GM21576 (cell line): ENCODE results near the gene MYO1G.
"Not testable (repeated sequence)": the region's sequence is repeated elsewhere in the genome, so short reads cannot be mapped to it uniquely, and the experiment has no call there.

ENCODE experiments used
- ATAC-seq: cut with Tn5 transposase; IDR thresholded peaks from one replicate; pipeline ENCODE4 v1.9.1; 2021; ENCODE audit warnings: mild to moderate bottlenecking, moderate library complexity; ENCODE audit not compliant: unreplicated experiment

The MYO1G gene

DNA sequence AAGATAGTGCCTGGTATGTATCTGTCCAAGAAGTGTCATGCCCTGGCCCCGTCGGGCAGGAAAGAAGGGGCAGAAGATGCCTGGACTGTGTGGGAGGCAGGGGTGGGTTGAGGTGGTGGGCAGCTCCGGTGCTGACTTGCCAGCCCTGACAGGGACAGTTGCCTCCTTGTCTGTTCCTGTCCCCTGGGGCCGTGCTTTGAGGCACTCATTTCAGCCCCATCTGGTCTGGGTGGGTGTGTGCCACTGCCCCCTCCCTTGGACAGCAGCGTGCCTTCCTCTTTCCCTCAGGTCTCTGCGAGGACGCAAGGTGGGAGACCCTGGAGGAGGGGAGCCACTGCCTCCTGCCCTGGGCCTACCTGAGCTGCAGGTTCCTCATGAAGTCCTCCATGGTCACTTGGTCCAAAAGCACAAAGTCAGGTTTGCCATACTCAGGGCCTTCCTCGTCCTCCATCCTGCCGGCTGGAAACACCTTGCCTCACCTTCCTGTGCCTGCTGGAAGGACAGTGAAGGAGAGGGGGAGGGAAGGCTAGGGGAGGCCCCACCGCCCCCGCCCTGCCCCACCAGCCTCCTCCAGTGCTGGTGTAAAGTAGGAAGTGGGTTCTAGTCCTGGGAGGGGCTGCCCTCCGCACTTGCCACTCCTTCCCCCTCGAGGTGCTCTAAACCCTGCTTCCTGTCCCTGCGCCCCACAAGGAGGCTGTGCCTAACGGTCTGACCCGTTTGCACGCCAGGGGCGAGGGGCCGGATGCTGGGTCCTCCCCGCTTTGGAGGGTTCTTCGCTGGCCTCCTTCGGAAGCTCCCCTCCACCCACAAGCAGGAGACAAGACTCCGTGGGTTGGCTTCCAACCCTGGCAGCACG is at the start of gene MYO1G:
MYO1G (minus strand) TSS at position 505 of the 856 bp plus-strand sequence; CDS start at position 451, 54 bp downstream.
- peak; percentile 56 for ATAC-seq

DNA sequence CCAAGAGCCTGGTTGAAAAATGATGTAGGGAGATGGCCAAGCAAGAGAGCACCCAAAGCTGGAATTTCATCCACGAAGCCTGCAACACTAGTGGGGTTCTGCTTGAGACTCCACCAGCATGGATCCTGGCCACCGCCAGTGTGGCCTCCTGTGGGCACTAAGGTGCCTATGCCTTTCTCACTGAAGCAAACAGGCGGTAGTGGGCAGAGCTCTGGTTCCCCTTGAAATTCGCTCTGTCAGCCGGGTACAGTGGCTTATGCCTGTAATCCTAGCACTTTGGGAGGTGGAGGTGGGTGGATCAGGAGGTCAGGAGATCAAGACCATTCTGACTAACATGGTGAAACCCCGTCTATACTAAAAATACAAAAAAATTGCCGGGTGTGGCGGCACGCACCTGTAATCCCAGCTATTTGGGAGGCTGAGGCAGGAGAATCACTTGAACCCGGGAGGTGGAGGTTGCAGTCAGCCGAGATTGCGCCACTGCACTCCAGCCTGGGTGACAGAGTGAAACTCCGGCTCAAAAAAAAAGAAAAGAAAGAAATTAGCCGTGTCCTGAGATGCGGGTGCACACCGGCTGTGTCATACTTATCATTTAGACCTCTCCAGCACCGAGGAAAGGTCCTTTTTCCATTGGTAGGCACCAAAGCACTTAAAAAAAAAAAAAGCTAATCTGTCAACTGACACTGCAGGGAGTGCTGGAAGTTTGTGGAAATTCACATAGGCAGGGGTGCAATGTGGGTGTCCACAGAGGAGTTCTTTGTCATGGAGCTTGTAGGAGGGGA is 49.5 kb upstream of the MYO1G start:
- no peak for ATAC-seq

DNA sequence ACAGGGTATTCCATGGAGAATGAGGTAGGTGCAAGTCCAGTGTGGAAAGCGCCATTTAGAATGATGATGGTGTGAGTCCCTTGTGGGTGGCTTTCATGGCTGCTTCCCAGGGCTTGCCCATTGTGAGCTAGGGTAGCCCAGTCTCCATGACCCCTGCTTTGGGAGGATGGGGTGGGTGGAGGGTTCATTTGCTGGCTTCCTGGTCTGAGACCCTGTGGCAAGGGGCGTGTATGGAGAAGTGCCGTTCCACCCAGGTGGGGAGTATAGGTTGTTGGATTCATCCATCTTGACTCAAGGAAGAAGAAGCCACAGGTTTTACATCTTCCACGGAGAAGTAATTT is 48.9 kb upstream of the MYO1G start:
- no peak for ATAC-seq

DNA sequence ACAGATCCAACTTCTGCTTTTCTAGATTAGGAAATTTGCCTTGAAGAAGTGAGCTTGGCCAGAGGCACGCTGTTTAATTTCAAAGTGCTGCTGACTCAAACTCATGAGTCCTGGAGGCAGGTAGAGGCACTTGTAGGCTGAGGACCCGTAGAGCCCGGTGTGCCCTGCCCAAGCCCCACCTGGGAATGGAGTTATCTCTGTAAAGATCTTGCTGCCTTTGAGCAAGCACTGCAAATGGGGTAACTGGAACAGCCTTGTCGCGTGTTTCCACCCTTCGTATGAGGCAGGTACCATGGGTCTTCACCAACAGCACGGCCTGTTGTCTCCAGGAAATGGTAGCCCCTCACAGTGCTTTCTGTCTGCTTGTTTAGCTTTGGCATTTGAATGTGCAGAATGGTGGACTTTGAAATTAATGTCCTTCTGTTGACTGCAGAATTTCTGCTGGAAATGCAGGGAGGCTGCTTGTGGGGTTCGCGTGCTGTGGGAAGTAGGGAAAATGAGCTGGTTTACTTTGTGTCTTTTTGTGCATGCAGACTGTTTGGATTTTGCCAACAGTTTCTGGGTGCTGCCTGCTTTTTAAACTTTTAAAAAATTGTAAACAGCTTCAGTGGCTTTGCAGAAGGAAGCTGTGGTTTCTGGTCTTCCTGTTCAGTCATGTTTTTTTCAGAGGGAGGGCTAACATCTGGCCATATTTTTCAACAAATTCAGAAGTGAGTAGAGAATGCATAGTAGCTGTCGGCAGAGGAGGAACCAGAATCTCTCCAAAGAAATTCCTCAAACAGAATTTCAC is 48.4 kb upstream of the MYO1G start:
- ATAC-seq: no peak

DNA sequence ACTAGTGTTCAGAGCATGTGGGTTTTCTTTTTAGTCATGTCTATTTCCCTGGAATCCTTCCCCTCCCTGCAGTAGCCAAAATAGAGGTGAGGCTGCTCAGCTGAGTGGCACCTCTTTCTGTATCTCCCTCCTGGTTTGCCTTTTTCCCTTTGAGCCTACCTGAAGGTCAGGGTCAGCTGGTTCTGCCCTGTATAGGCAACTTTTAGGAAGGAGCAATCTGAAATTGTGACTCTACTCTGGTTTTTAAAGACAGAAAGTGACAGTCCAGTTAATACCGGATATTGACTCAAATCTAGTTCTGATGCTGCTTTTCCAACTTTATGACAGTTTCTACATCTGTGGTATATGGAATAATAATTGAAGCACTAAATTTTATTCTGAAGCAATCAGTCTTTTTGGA is 47.2 kb upstream of the MYO1G start:
- ATAC-seq: no peak

DNA sequence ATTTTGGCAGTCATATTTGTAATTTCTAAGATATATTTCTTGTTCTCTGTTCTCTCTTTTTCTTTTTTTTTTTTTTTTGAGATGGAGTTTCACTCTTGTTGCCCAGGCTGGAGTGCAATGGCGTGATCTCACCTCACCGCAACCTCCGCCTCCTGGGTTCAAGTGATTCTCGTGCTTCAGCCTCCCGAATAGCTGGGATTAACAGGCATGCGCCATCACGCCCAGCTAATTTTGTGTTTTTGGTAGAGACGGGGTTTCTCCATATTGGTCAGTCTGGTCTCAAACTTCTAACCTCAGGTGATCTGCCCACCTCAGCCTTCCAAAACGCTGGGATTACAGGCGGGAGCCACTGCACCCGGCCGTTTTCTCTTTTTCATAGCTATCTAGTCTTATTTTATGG is 46.7 kb upstream of the MYO1G start:
- not testable (repeated sequence) for ATAC-seq

DNA sequence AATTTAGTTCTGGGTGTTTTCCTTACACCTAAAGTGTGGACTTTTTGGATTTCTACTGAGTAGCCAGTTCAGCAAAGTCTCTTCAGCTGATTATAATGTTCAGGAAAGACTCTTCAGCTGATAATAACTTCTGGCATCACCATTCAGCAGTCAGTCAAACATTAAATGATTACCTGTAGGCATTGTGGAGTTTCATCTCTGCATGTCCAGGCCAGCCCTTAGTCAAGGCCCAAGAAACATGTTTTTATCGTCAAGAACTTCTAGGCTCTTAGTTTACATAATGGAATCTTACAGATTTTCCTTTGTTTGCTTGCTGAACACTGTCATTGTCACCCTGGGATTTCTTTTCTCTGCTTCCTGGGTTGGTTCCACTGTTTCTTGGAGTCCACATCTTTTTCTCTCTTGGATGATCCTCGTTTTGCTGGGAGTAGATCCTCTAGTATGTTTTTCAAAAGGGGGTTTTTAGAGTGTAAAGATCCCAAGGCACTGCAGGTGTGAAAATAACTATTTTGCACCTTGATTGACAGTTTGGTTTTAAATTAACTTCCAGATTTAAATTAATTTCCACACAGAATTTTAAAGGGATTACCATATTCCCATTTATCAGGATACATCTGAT is 45.4 kb upstream of the MYO1G start:
- ATAC-seq: no peak

DNA sequence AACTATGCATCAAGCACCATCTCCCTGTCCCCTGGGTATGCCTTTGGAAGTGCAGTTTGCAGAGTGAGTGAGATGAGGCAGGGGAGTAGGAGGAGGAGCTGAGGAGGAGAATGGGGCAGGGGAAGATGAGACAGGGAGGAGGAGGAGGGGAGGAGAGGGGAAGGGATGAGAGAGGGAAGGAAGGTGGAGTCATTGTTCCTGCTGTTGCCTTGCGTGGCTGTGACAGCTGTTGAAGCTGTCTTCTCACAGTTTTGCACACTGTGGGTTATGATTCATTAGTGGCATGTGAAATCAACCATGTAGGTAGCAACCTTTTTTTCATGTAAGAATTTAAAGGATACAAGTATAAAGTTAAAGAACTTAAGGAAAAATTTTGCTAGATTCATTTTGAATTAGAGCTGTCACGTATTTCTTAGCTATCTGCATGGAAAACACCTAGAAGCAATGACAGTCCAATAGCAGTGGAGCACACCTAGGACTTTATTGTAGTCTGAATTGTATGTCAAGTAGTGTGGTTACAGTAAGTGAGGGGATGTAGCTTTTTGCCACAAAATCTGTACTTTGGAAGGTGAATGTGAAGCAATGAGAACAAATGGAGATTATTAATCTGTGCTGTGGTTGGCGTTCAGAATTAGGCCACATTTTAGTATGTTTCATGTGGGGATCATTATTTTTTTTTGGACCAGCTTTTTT is 42.9 kb upstream of the MYO1G start:
- no peak for ATAC-seq

DNA sequence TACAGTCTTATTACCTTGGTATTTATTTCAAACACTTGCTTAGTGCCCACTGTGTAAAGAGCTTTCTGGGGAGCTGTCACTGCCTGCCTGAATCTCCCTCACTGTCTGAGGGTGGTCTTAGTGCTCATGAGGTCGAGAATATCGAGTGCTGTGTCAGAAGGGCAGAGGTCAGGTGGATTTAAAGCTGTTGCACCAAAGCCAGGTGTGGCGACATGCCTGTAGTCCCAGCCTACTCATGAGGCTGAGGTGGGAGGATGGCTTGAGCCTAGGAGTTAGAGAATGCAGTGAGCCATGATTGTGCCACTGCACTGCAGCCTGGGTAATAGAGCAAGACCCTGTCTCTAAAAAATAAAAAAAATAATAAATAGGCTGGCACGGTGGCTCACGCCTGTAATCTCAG is 42.1 kb upstream of the MYO1G start:
- no peak for ATAC-seq

DNA sequence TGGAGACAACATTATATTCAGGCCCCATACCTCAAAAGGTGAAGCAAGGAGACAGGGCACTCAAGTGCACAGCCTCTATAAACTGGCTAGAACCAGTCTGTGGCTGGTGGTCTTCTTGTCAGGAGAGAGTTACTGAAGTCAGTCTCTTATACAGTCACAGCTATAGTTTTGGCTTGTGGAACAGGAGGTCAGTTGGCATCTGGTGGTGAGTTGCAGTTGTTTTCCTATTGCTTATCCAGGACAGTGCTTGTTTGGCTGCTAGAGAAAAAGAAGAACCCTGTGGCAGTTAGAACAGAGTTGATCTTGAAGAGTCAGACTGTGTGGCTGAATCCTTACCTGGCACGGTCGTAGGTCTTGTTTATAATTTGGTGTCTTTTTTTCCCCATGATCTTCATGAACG is 38.4 kb upstream of the MYO1G start:
- no peak for ATAC-seq

DNA sequence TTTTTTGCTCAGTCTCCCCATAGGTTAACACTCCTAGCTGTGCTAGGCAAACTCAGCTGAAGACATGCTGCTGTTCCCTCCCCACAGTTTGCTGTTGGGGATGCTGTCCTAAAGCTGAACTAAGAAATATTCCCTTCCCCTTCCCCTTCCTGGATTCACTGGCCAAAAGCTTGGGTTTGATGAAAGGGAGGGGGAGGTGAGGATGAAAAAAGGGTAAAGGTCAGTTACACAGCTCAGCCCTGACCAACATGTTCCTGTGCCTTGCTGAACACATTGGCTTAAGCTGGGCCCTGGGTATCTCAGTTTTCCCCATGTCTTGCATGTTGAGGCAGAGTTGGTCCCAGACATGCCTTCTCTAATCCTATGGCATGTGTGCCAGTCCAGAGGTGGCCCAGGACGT is 36.5 kb upstream of the MYO1G start:
- ATAC-seq: no peak

DNA sequence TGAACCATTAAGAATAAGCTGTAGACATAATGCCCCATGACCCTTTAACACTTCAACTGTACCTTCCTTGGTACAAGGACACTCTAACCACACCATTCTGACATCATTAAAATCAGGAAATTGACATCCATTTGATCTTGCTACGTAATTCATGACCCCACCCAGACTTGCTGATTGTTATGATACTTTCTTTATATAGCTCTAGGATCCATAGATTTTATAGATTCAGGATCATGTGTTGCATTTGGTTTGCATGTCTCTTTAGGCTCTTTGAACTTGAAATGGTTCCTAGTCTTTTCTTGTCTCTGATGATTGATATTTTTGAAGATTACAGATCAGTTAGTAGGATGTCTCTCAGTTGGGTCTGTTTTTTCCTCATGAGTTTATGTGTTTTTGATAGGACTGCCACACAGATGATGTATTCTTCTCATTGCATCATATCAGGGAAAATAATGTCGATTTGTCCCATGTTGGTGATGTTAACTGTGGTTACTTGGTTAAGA is 34.7 kb upstream of the MYO1G start:
- no peak for ATAC-seq

DNA sequence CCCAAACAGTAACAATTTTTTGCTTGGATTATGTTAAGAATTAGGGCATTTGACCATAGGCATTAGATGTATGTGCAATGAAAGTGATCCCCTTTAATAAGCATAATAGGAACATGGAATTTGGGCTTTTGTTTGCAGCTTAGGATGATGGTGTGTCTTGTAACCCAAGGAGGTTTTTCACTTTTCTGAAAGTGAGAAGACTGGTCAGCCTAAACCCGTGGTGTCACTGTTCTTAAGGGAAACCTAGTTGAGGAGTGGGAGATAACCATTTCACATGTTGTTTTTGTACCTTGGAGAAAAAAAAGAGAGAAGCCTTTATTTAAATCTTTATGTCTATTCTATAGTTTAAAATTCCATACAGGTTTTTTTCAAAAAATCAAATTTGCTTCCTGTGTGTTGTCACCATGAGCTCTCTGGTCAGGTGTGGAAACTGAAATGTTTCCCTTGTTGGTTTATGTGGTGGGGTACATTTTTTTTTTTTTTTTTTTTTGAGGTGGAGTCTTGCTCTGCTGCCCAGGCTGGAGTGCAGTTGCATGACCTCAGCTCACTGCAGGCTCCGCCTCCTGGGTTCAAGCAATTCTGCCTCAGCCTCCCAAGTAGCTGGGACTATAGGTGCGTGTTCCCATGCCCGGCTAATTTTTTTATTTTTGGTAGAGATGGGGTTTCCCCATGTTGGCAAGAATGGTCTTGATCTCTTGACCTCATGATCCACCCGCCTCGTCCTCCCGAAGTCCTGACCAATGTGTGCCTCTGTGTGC is 28.9 kb upstream of the MYO1G start:
- ATAC-seq: peak; percentile 61

DNA sequence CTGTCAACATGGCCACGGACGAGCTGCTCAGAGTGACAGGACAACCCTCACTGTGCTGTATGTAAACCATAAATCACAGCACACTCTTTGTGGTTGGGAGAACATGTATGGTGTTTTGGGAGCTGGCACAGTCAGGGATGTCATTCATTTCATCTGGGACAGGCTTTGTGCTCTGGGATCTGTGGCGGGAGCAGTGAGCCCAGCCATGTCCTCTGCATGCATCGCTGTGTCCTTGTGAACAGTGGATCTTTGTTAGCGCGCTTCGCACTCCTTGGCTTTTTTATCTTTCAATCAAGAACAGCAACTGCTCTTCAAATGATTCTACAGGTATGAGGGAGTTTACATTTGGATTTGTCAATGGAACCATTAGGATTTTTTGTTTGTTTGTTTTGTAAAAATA is 28.3 kb upstream of the MYO1G start:
- ATAC-seq: no peak

DNA sequence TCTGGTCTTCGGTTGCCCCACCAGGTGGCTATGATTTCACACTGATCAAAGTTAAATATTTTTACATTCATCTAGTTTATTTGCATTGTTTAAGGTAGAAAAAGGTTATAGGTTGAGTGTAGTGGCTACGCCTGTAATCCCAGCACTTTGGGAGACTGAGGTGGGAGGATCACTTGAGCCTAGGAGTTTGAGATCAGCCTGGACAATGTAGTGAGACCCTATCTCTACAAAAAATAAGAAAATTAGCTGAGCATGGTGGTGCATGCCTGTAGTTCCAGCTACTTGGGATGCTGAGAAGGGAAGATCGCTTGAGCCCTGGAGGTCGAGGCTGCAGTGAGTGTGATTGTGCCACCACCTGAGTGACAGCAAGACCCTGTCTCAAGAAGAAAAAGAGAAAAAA is 25.0 kb upstream of the MYO1G start:
- ATAC-seq: no peak

DNA sequence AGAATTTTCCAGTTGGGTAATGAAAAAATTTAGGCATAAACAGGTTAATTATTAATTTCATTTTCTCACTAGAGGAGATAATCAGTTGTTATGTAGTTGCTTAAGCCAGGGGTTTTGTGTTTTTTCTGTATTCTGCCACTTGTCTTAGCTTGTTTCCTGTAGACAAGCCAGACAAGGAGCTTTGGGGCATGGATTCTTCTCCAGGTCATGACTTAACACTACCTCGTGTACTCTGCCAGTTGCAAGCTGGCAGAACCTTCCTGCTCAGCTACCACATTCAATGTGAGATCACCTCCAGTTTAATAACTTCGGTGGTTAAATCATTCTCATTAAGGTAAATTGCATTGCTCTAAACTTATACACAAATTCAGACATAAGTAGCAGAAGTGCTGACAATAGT is 23.0 kb upstream of the MYO1G start:
- ATAC-seq: no peak

DNA sequence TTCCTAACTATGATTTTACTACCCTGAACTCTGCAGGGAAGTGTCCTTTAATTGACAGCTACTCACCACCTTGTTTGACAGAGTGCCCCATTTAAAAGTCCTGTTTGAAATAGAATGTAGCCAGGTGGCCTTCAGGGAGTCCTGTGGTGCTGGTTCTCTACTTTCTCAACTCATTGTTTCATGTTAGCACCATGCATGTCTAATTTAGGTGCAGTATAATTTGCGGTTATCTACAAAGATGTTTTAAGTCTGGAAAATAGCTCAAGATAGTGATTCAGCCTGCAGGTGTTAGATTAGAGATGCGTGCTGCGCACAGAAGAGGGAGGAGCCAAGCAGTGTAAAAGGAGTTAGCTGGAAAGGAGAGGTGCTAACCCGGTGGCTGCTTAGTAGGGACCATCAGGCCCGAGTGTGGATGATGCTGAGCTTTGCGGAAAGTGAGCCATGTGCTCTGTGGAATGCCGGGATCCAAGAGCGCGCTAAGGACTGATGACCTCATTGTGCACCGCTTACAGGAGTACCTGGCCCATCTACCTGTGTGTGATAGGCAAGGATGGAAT is 22.4 kb upstream of the MYO1G start:
- peak; percentile 38 for ATAC-seq

DNA sequence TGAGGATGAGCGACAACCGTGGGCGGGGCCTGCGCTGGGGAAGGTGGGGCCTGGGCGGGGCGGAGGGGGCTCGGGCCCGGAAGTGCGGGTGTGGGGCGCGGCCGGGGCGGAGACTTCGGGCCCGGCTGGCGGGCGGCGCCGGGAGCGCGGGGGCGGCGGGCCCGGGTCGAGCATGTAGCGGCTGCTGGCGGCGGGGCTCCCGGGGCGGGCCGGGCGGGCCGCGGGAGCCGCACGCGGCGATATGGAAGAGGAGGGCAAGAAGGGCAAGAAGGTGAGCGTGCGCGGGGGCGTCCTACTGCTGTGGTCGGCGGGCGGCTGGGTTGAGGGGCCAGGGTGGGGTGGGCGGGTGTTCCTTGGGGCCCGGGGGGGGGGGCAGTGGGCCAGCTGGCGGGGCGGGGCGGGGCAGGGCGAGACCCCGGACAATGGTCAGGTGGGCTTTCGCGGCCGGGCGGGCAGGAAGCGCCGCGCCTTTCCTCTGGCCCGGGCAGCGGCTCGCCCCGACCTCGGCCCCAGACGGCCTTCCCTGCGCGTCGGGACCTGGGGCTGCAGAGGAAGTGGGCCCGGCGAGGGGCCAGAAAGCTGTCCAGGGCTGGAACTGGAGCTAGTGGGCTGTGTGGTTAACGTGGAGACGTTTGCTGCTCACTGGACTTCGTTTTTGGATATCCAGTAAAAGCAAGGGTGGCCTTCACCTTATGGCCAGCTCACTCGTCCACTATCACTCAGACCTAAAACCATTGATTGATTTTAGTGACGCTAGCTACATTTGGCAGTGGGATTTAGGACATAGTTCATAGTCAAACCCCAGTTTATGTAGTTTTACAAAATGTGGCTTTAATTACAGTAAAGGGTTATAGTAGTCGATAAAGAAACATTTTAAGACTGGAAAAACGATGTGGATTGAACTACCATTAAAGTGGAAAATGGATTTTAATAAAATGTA is 21.5 kb upstream of the MYO1G start, which contains the start of gene CCM2:
CCM2 (plus strand) TSS at position 109 of the 940 bp plus-strand sequence; CDS start at position 242, 133 bp downstream.
- no peak for ATAC-seq
